NCI-H510A (cell line): Measurements from ENCODE around the gene OIT3.
"Not testable (repeated sequence)": the region's sequence is repeated elsewhere in the genome, so short reads cannot be mapped to it uniquely, and the experiment has no call there.

Source experiments
- DNase-seq: peaks from one replicate; lab custom pipeline; 2025; lab: John Stamatoyannopoulos, UW

Gene OIT3

GRCh38 chr10:72903941-72904446 lies 10.5 kb downstream of the OIT3 start:
- DNase-seq: not testable (repeated sequence)

- no peak for DNase-seq
Observed at GRCh38 chr10:72904806-72905205, 11.3 kb downstream of the OIT3 start.

GRCh38 chr10:72906446-72906845 lies 12.9 kb downstream of the OIT3 start:
- DNase-seq: no peak

- DNase-seq: no peak
Observed at GRCh38 chr10:72910705-72911104, 17.2 kb downstream of the OIT3 start.

- DNase-seq: no peak
Observed at GRCh38 chr10:72911758-72912157, 18.2 kb downstream of the OIT3 start.

GRCh38 chr10:72912736-72913135 lies 19.2 kb downstream of the OIT3 start:
- no peak for DNase-seq

- DNase-seq: no peak
Observed at GRCh38 chr10:72913287-72913686, 19.7 kb downstream of the OIT3 start.

GRCh38 chr10:72917201-72917600 lies 23.7 kb downstream of the OIT3 start:
- not testable (repeated sequence) for DNase-seq

GRCh38 chr10:72917803-72918332 lies 24.3 kb downstream of the OIT3 start:
- not testable (repeated sequence) for DNase-seq

- no peak for DNase-seq
Observed at GRCh38 chr10:72918352-72918751, 24.8 kb downstream of the OIT3 start.

GRCh38 chr10:72921147-72921683 lies 27.7 kb downstream of the OIT3 start:
- not testable (repeated sequence) for DNase-seq

GRCh38 chr10:72924351-72924750 lies 30.8 kb downstream of the OIT3 start:
- DNase-seq: no peak

GRCh38 chr10:72925951-72926465 lies 32.5 kb downstream of the OIT3 start:
- no peak for DNase-seq

GRCh38 chr10:72927485-72927884 lies 33.9 kb downstream of the OIT3 start:
- no peak for DNase-seq

GRCh38 chr10:72928798-72929197 lies 35.3 kb downstream of the OIT3 start:
- DNase-seq: no peak

GRCh38 chr10:72930276-72930675 lies 36.7 kb downstream of the OIT3 start:
- no peak for DNase-seq

- DNase-seq: no peak
Observed at GRCh38 chr10:72932259-72933015, 38.9 kb downstream of the OIT3 start.

GRCh38 chr10:72935361-72935760 lies 41.8 kb downstream of the OIT3 start:
- no peak for DNase-seq

GRCh38 chr10:72943498-72944234 lies 50.1 kb downstream of the OIT3 start:
- no peak for DNase-seq

GRCh38 chr10:72946963-72947362 lies 53.4 kb downstream of the OIT3 start:
- no peak for DNase-seq

- no peak for DNase-seq
Observed at GRCh38 chr10:72948762-72949161, 55.2 kb downstream of the OIT3 start.

- no peak for DNase-seq
Observed at GRCh38 chr10:72951760-72952159, 58.2 kb downstream of the OIT3 start.
